Measurements from ENCODE around the gene UNK. TPM values are rescaled to one million over a fixed set of nuclear protein-coding genes. Genes with fewer than 3 reads are reported as not detected.

UNK gene
- polyA plus RNA-seq, 3 donors, result 9.7 to 15.0 (median 13.9) TPM

DNA sequence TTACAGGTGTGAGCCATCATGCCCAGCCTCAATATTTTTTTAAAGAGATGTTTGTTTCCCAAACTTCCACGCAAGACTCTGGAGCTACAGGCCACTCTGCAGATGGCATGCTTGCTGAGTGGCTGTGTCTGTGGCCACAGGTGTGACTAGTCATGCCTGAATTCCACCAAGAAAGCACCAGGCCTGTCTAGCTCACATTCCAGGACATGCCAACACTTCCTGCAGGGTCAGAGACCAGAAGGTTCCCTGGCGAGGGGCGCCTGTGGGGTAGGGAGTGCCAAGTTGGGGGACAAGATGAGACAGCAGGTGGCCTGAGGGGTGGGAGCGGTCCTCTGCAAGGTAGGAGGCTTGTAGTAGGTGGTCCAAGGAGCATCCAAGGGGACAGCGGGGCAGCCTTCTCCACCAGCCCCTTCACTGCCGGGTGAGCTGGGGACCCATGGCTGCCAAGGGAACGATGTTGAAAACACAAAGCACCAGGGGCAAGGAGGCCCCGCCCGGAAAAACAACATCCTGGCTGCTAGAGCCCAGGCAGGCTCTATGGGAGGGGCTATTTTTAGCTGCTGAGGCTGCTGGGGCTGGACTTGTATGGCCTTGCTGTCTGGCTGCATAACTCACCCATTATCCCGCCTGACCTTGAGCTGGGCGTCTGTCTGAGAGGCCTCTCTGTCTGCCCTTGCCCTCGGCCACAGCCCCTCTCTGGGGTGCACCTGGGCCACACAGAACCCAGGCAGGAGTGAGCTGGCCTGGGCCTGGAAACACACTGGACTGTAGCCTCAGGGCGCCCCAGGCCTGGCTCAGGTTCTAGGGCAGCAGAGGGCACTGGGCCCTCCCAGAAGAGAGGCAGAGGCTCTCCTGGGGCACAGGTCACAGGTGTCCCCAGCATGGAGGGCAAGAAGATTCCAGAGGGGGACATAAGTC is 88.1 kb downstream of the UNK start:
- H3K27ac ChIP-seq (ENCODE audit: low read depth, low read length), result no peak overlapping the region
- 32 to 39% (median 39%) methylated on average over 13 of the region's 13 CpGs for WGBS, 3 donors

GRCh38 chr17:75873587-75874322 is 89.1 kb downstream of the UNK start:
- no peak overlapping the region for H3K27ac ChIP-seq (ENCODE audit: low read depth, low read length)
- WGBS, 3 donors, result 59 to 74% (median 71%) methylated on average over 11 of the region's 11 CpGs

DNA sequence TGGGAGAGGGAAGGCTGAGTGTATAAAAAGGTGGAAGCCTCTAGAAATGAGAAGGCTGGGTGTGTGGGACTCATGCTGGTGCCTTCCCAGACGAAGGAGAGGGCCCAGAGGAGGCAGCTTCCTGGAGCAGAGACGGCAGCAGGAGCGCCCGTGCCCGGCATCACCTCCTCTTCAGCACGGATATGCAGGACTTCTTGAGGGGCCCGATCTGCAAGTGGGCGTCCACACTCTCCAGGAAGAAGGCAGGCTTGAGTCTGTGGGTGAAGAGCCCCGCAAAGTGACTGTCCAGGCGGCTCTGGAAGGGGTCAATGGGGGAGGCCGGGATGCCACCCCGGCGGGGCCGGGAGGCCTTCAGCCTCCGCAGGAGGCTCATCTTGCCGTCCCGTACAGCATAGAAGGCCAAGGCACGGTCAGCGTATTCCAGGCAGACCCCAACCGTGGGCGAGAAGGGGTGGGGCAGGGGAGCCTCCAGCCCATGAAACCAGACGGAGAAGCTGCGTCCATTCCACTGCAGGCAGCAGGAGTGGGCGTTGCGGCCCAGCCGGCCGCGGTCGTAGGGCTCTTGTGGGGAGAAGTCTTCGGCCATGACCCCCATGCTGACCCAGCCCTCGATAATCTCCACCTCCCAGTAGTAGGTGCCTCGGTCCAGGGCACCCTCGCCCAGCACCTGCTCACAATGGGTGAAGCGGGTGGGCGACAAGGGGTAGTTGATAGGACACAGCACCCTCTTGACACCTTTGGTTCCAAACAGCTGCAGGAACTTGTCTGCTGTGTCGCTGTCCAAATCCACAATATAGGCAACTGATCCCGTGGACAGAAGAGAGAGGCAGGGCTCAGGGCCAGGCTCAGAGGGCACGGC is 89.9 kb downstream of the UNK start:
- 86 to 93% (median 90%) methylated on average over 37 to 38 of the region's 38 CpGs for WGBS, 3 donors
- H3K27ac ChIP-seq (ENCODE audit: low read depth, low read length), result no peak overlapping the region

Other genes starting within 250 kb of the UNK start
- gene MYO15B, start 197.0 kb upstream of the UNK start, polyA plus RNA-seq, result 100 to 1,000 TPM in 1 of 3 donors, 10 to 100 TPM in 2; 33.4 to 309 (median 70.4) TPM
- gene SMIM5, start 151.4 kb upstream of the UNK start, polyA plus RNA-seq, result 1 to 10 TPM in 2 of 3 donors, under 1 TPM in 1; 0.67 to 1.5 (median 1.4) TPM
- 10 to 100 TPM; 11.1 to 18.6 (median 17.5) TPM for gene RECQL5, start 117.7 kb upstream of the UNK start, polyA plus RNA-seq
- 10 to 100 TPM; 41.9 to 83.0 (median 77.7) TPM for gene SAP30BP, start 117.5 kb upstream of the UNK start, polyA plus RNA-seq
- gene ITGB4, start 63.3 kb upstream of the UNK start, polyA plus RNA-seq, result 10 to 100 TPM in 2 of 3 donors, 1 to 10 TPM in 1; 8.0 to 18.9 (median 13.7) TPM
- 10 to 100 TPM; 28.9 to 32.0 (median 29.0) TPM for gene GALK1, start 19.6 kb upstream of the UNK start, polyA plus RNA-seq
- 10 to 100 TPM in 2 of 3 donors, 1 to 10 TPM in 1; 6.3 to 13.5 (median 10.1) TPM for gene UNC13D, start 59.6 kb downstream of the UNK start, polyA plus RNA-seq
- 100 to 1,000 TPM in 2 of 3 donors, 10 to 100 TPM in 1; 85.0 to 162 (median 107) TPM for gene WBP2, start 70.5 kb downstream of the UNK start, polyA plus RNA-seq
- 10 to 100 TPM; 12.7 to 32.6 (median 28.6) TPM for gene TRIM47, start 93.8 kb downstream of the UNK start, polyA plus RNA-seq
- 10 to 100 TPM; 11.1 to 15.3 (median 11.7) TPM for gene TRIM65, start 112.1 kb downstream of the UNK start, polyA plus RNA-seq
- gene MRPL38, start 120.1 kb downstream of the UNK start, polyA plus RNA-seq, result 10 to 100 TPM; 43.1 to 74.8 (median 48.1) TPM
- 1 to 10 TPM; 2.5 to 5.5 (median 3.8) TPM for gene FBF1, start 156.2 kb downstream of the UNK start, polyA plus RNA-seq
- gene ACOX1, start 194.4 kb downstream of the UNK start, polyA plus RNA-seq, result 10 to 100 TPM; 17.7 to 61.9 (median 19.8) TPM
- 10 to 100 TPM; 25.2 to 42.6 (median 39.5) TPM for gene TEN1, start 194.4 kb downstream of the UNK start, polyA plus RNA-seq
- 10 to 100 TPM in 2 of 3 donors, 1 to 10 TPM in 1; 5.4 to 13.7 (median 13.0) TPM for gene CDK3, start 216.0 kb downstream of the UNK start, polyA plus RNA-seq
- 1 to 10 TPM in 1 of 3 donors, under 1 TPM in 2; 0.34 to 1.2 (median 0.59) TPM for gene EVPL, start 242.5 kb downstream of the UNK start, polyA plus RNA-seq